ENCODE measurements around the gene SREK1IP1. TPM values are rescaled to one million over a fixed set of nuclear protein-coding genes. Genes with fewer than 3 reads are reported as not detected.
"Not testable (repeated sequence)": the region's sequence is repeated elsewhere in the genome, so short reads cannot be mapped to it uniquely, and the experiment has no call there.

SREK1IP1 gene
- total RNA-seq, 3 donors from 2014 or later: 15.2 to 24.1 (median 21.7) TPM

GRCh38 chr5:64722588-64722987 is 45.9 kb downstream of the SREK1IP1 start:
- no peaks in the 10 kb centered on the region for H3K9me3 ChIP-seq
- no peak overlapping the region for H3K4me3 ChIP-seq
- intact Hi-C loops (cut with DNase I, micrococcal nuclease): no loop called here
- no peak for TF ChIP-seq CTCF (IDR thresholded peaks at IDR 0.05)
- H3K36me3 ChIP-seq (ENCODE audit: low read depth): no peaks in the 10 kb centered on the region
- H3K4me1 ChIP-seq (ENCODE audit: low read depth): no peaks in the 10 kb centered on the region
- no peak for DNase-seq
- ATAC-seq: no peak

- H3K4me3 ChIP-seq; ATAC-seq; H3K36me3 ChIP-seq (ENCODE audit: low read depth); intact Hi-C loops (cut with DNase I, micrococcal nuclease); DNase-seq; H3K9me3 ChIP-seq; H3K4me1 ChIP-seq (ENCODE audit: low read depth): not testable (repeated sequence)
Measured at GRCh38 chr5:64714495-64714894, 54.0 kb downstream of the SREK1IP1 start.

DNA sequence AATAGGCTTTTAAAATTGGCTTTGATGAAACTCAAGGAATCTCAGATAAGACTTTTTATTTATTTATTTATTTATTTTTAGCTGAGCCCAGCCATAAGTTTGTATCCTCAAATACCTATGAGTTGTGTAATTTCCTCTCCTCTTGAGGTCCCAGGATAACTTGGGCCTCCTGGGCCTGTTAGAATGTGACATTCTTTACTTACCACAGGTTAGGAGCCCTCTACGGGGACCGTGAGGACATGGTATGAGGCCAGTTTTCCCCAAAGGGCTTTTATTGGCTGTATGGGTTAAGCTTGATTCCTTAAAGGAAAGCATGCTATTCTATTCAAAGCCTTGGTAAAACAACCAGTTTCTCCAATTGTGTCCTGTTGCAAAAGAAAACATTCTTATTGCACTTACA is 61.3 kb downstream of the SREK1IP1 start:
- Histone ChIP-seq H3K36me3 (ENCODE audit: low read depth) (no peaks in the 10 kb centered on the region), H3K4me1 (ENCODE audit: low read depth) (no peaks in the 10 kb centered on the region), H3K9me3 (no peaks in the 10 kb centered on the region), H3K4me3 (no peak overlapping the region)
- intact Hi-C loops (cut with DNase I, micrococcal nuclease): no loop called here
- no peak for TF ChIP-seq CTCF (IDR thresholded peaks at IDR 0.05)
- ATAC-seq (no peak), DNase-seq (no peak)

GRCh38 chr5:64706074-64706473 is 62.4 kb downstream of the SREK1IP1 start:
- ATAC-seq; H3K9me3 ChIP-seq; intact Hi-C loops (cut with DNase I, micrococcal nuclease); H3K4me1 ChIP-seq (ENCODE audit: low read depth); DNase-seq; H3K4me3 ChIP-seq; H3K36me3 ChIP-seq (ENCODE audit: low read depth): not testable (repeated sequence)

DNA sequence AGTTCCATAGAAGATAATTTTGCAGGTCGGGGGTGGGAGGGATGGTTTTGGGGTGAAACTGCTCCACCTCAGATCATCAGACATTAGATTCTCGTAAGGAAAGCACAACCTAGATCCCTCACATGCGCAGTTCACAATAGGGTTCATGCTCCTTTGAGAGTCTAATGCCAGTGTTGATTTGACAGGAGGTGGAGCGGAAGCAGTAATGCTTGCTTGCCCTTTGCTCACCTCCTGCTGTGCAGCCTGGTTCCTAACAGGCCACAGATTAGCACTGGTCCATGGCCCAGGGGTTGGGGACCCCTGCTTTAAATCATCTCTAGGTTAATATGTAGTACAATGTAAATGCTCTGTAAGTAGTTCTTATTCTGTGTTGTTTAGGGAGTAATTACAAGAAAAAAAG is 67.7 kb downstream of the SREK1IP1 start:
- H3K4me1 ChIP-seq (ENCODE audit: low read depth): no peaks in the 10 kb centered on the region
- no peak overlapping the region for H3K4me3 ChIP-seq
- no peak for ATAC-seq
- H3K36me3 ChIP-seq (ENCODE audit: low read depth): no peaks in the 10 kb centered on the region
- intact Hi-C loops (cut with DNase I, micrococcal nuclease): no loop called here
- peaks cover 10% of the 10 kb centered on the region for H3K9me3 ChIP-seq
- no peak for DNase-seq
- TF ChIP-seq CTCF (IDR thresholded peaks at IDR 0.05): no peak

- DNase-seq; H3K9me3 ChIP-seq; ATAC-seq; H3K36me3 ChIP-seq (ENCODE audit: low read depth); H3K4me1 ChIP-seq (ENCODE audit: low read depth); H3K4me3 ChIP-seq; intact Hi-C loops (cut with DNase I, micrococcal nuclease): not testable (repeated sequence)
Measured at GRCh38 chr5:64696414-64696813, 72.1 kb downstream of the SREK1IP1 start.

- Histone ChIP-seq H3K4me1 (ENCODE audit: low read depth) (no peaks in the 10 kb centered on the region), H3K4me3 (no peak overlapping the region), H3K9me3 (peaks cover 10% of the 10 kb centered on the region), H3K36me3 (ENCODE audit: low read depth) (no peaks in the 10 kb centered on the region)
- ATAC-seq: no peak
- intact Hi-C loops (cut with DNase I, micrococcal nuclease): no loop called here
- TF ChIP-seq CTCF (IDR thresholded peaks at IDR 0.05): no peak
- no peak for DNase-seq
Measured at GRCh38 chr5:64693636-64694035, 74.9 kb downstream of the SREK1IP1 start.
